GM10847 (cell line): ENCODE measurements around the gene TUBG2.

Experiments used
- POLR2A ChIP-seq: IDR thresholded peaks from 2 replicates; pipeline ENCODE4 v1.6.1; 2011; ENCODE audit not compliant: insufficient read length; ENCODE audit errors: extremely low read depth

TUBG2 gene

GRCh38 chr17:42659079-42659931 lies at the start of gene TUBG2:
Gene TUBG2 (plus strand): TSS chr17:42659284. CDS start chr17:42659504, 220 bp downstream.
- TF ChIP-seq POLR2A: peak; percentile 24

- TF ChIP-seq POLR2A: no peak
These were observed 47.1 kb upstream of the TUBG2 start for GRCh38 chr17:42612013-42612412.

DNA sequence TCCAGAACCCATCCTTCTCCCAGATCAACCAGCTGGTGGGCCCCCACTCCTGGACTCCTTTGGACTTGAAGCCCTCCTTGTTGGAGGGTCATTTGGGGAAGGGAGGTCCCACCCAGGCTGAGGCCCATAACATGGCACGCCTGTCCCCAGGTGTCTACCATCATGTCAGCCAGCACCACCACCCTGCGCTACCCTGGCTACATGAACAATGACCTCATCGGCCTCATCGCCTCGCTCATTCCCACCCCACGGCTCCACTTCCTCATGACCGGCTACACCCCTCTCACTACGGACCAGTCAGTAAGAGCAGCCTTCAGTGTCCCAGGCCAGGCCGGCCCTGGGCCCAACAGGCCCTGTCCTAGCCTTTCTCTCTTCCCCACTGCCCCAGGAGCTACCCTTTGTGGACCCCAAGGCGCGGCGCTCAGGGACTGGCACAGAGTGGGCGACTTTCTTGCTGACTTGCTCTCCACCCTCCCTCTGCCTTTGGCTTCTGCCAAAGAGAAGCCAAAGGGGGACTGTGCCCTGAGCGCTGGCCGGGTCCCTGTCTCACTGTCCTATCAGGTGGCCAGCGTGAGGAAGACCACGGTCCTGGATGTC lies 45.3 kb upstream of the TUBG2 start:
- TF ChIP-seq POLR2A: no peak

GRCh38 chr17:42617956-42618431 lies 41.1 kb upstream of the TUBG2 start:
- TF ChIP-seq POLR2A: peak; percentile 27

DNA sequence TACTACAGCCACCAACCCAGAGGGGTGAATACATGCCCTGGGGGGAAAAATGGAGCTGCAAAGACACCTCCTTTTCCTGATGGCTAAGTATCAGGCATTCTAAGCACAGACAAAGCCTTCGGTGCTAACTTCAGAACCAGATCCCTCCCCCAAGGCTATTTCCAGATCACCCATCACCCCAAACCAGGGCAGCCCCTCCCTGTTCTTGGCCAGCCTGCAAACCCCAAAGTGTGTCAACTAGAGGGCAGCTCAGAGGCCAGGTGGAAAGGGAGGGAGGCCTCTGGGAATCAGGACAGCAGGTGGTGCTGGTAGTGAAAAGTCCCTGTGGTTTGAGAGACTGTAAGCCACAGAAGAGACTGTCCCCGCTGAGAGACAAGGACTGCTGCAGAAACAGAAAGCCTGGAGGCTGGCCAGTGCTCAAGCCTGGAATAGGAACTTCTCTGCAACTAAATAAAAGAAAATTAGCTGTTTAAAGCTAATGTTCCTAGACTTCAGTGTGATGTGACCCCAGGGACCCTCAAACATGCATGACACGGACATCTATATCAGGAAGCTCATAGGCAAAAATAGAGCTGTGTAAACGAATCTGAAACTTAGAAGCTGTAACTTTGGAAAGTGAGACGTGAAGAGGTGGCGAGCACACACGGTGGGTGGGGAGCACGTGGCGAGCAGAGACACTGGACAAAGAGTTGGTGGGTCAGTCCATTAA lies 40.5 kb upstream of the TUBG2 start:
- no peak for TF ChIP-seq POLR2A

DNA sequence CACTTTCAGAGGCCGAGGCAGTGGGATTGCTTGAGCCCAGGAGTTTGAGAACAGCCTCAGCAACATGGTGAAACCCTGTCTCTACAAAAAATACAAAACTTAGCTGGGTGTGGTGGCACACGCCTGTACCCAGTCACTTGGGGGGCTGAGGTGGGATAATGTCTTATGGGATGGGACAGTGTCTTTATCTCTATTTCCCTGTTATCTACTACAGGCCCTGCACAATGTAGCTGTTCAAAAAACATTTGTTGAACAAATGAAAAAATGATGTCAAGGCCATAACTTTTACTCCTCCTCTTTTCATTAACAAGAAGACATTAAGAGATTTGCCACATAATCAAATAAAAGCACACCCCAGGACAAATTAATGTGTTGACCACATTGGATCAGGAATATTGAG lies 35.8 kb upstream of the TUBG2 start:
- TF ChIP-seq POLR2A: no peak

GRCh38 chr17:42623732-42624596 lies 35.1 kb upstream of the TUBG2 start:
- no peak for TF ChIP-seq POLR2A

DNA sequence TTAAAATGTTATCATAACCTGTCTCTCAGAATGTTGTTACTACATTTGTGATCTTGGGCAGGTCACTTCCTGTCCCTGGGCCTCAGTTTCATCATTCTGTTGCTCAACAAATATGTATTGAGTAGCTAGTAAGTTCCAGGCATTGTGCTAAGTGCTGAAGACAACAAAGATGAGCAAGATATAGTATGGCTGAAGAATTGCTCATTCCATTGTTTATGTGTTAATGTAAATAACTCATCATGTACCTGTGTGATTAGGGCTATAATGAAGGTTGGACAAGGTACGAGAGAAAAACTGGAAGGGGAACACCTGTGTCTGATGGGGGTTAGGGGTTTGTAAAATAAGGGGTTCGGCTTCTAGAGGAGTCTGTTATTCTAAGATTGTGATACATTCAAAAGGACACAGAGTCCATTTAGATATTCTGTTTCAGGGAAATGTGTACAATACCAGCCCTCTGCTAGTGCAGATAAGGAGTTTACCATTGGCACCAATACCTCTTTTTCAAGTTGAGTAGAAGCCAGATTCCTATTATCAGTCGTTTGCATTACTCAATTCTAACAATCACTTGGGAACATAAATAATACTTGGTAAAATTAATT lies 29.6 kb upstream of the TUBG2 start:
- TF ChIP-seq POLR2A: no peak

- no peak for TF ChIP-seq POLR2A
These were observed 26.1 kb upstream of the TUBG2 start for GRCh38 chr17:42632949-42633444.

DNA sequence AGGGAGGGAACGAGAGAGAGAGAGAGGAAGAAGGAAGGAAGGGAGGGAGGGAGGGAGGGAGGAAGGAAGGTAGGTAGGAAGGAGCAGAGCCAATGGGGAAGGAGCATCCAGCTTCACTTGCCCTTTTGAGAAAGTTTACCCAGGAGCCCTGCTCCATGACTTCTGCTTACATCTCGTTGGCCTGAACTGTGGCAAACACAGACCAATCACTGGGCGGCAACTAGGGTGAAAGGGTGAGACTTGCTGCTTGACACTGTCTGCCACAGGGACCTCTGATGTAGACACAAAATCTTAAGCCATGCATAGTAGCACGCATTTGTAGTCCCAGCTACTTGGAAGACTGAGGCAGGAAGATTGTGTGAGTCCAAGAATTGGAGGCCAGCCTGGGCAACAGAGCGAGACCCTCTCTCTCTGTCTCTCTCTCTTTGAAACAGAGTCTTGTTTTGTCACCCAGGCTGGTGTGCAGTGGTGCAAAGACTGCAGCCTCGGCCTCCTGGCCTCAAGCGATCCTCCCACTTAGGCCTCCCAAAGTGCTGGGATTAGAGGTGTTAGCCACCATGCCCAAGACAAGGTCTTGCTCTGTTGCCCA lies 19.5 kb upstream of the TUBG2 start:
- TF ChIP-seq POLR2A: no peak

DNA sequence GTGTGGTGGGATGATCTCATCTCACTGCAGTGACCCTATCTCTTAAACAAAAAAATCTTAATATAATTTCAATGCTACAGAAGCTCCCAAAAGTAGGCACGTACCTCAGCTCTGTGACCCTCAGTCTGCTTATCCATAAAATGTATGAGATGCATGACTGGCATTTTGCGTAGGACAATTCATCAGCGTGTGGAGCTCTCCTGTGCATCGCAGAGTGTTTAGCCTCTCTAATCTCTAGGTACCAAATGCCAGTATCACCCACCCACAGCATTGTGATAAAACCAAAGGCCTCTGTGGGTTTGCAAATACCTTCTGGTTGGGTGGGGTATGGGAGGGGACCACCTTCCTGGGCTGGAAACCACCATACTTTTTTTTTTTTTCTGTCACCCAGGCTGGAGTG lies 19.0 kb upstream of the TUBG2 start:
- no peak for TF ChIP-seq POLR2A

- TF ChIP-seq POLR2A: no peak
These were observed 16.7 kb upstream of the TUBG2 start for GRCh38 chr17:42642336-42642735.

- TF ChIP-seq POLR2A: no peak
These were observed 11.3 kb upstream of the TUBG2 start for GRCh38 chr17:42647778-42648177.

- TF ChIP-seq POLR2A: no peak
These were observed 7.7 kb upstream of the TUBG2 start for GRCh38 chr17:42651392-42651791.
